ENCODE results near the gene NUBP2.

NUBP2 gene

GRCh38 chr16:1817716-1818115 is 35.0 kb downstream of the NUBP2 start:
- DNase-seq (ENCODE audit: low read depth): no peak
- H3K4me3 ChIP-seq (ENCODE audit: control insufficient read depth, low read depth, low read length): no peak overlapping the region
- no peak for TF ChIP-seq CTCF (conservative IDR thresholded peaks at IDR 0.05; ENCODE audit: control insufficient read depth, insufficient read depth, low read depth, low read length)

DNA sequence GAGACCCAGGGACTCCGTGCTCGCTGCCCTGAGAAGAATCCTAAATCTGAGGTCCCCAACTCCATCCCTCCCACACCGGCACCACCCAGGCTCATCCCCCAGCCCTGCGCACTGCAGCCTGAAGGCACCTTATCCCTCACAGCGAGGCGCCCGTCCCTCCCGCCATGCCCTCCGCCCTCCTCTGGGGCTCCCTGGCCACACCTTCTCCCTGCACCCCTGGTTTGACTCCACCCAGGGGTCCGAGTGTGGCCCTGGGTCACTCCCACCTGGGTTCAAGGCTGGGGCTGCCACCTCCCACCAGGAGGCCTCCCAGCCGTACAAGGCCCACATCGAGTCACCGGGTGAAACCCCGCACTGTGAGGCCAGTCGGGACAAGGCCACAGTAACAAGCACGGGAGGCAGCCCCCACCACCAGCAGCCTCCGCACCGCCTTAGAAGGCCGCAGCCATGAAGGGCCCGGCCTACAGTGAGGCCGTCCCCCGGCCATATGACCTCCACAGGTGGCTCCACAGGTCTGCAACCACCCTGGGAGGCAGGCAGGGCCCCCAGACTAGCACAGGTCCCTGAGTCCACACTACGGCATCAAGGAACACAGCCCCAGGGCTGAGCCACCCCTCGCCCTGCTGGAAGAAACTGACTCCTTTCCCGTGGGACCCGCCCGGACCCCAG is 35.6 kb downstream of the NUBP2 start:
- H3K4me3 ChIP-seq (ENCODE audit: control insufficient read depth, low read depth, low read length): no peak overlapping the region
- TF ChIP-seq CTCF (conservative IDR thresholded peaks at IDR 0.05; ENCODE audit: control insufficient read depth, insufficient read depth, low read depth, low read length): no peak
- no peak for DNase-seq (ENCODE audit: low read depth)

GRCh38 chr16:1818873-1819525 is 36.2 kb downstream of the NUBP2 start:
- TF ChIP-seq CTCF (conservative IDR thresholded peaks at IDR 0.05; ENCODE audit: control insufficient read depth, insufficient read depth, low read depth, low read length): no peak
- no peak for DNase-seq (ENCODE audit: low read depth)

DNA sequence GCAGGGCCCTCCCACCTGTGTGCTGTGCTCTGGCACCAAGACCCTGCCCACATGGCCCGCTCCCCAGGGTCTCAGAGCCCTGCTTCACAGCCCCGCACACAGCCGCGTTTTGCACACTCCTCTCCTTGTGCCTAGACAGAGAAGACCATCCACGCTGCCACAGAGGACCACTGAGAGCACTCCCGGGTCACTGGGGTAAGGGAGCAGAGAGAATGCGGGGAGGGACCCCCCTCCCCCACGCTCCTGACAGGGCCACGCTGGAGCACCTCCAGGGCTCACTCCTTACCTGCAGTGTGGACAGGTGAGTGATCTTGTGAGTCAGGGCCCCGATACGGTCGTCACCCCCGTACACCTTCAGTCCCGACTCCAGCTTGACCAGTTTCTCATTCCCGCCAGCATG is 36.9 kb downstream of the NUBP2 start:
- no peak for TF ChIP-seq CTCF (conservative IDR thresholded peaks at IDR 0.05; ENCODE audit: control insufficient read depth, insufficient read depth, low read depth, low read length)
- H3K4me3 ChIP-seq (ENCODE audit: control insufficient read depth, low read depth, low read length): no peak overlapping the region
- no peak for DNase-seq (ENCODE audit: low read depth)

More at GRCh38 chr16:1818873-1819525, 36.2 kb downstream of the NUBP2 start:
- no peak overlapping the region for H3K4me3 ChIP-seq (ENCODE audit: control insufficient read depth, low read depth, low read length)

GRCh38 chr16:1820096-1820945 is 37.6 kb downstream of the NUBP2 start:
- no peak overlapping the region for H3K4me3 ChIP-seq (ENCODE audit: control insufficient read depth, low read depth, low read length)
- DNase-seq (ENCODE audit: low read depth): no peak
- TF ChIP-seq CTCF (conservative IDR thresholded peaks at IDR 0.05; ENCODE audit: control insufficient read depth, insufficient read depth, low read depth, low read length): no peak

- no peak overlapping the region for H3K4me3 ChIP-seq (ENCODE audit: control insufficient read depth, low read depth, low read length)
- no peak for DNase-seq (ENCODE audit: low read depth)
- no peak for TF ChIP-seq CTCF (conservative IDR thresholded peaks at IDR 0.05; ENCODE audit: control insufficient read depth, insufficient read depth, low read depth, low read length)
Measured at GRCh38 chr16:1820946-1821290, 38.2 kb downstream of the NUBP2 start.
